WTC11 (cell line): Measurements from ENCODE around the gene LPP.

Experiments used
- AFF4 ChIP-seq: sonication (generic); formaldehyde crosslinking; IDR thresholded peaks from 2 replicates; pipeline ENCODE4 v1.8.1; 2023; ENCODE audit warnings: mild to moderate bottlenecking, missing genetic modification reagents, borderline replicate concordance
- CREB1 ChIP-seq: sonication (generic); formaldehyde crosslinking; IDR thresholded peaks from 2 replicates; pipeline ENCODE4 v1.8.0; 2023; ENCODE audit warnings: mild to moderate bottlenecking, missing genetic modification reagents
- FOXP4 ChIP-seq: sonication (generic); formaldehyde crosslinking; IDR thresholded peaks from 2 replicates; pipeline ENCODE4 v1.8.0; 2022; ENCODE audit warnings: mild to moderate bottlenecking, missing genetic modification reagents
- JUN ChIP-seq: sonication (generic); formaldehyde crosslinking; IDR thresholded peaks from 2 replicates; pipeline ENCODE4 v1.8.0; 2023; ENCODE audit warnings: mild to moderate bottlenecking, missing genetic modification reagents
- MYBL2 ChIP-seq: sonication (generic); formaldehyde crosslinking; IDR thresholded peaks from 2 replicates; pipeline ENCODE4 v1.8.1; 2023; ENCODE audit warnings: mild to moderate bottlenecking, moderate library complexity, missing genetic modification reagents
- TEAD1 ChIP-seq: sonication (generic); formaldehyde crosslinking; IDR thresholded peaks from 2 replicates; pipeline ENCODE4 v1.8.0; 2022; ENCODE audit warnings: mild to moderate bottlenecking, missing genetic modification reagents
- ZNF423 ChIP-seq: fragments of 250-450 bp; sonication (Bioruptor Pico); IDR thresholded peaks from 2 replicates; pipeline ENCODE4 v2.1.2; 2022; ENCODE audit warnings: mild to moderate bottlenecking, moderate library complexity
- TF ChIP-seq, protein P1 (sequence below): sonication (generic); formaldehyde crosslinking; IDR thresholded peaks from 2 replicates; pipeline ENCODE4 v1.8.1; 2023; ENCODE audit warnings: mild to moderate bottlenecking, missing genetic modification reagents, moderate library complexity
- TF ChIP-seq, protein P2 (sequence below): fragments of 200-600 bp; IDR thresholded peaks from 2 replicates; pipeline ENCODE4 v1.8.0; 2022; ENCODE audit warnings: antibody characterized with exemption
- TF ChIP-seq, protein P3 (sequence below): sonication (generic); formaldehyde crosslinking; IDR thresholded peaks from 2 replicates; pipeline ENCODE4 v1.8.1; 2022; ENCODE audit warnings: low read depth, missing genetic modification reagents, borderline replicate concordance
- TF ChIP-seq, protein P4 (sequence below): fragments of 250-450 bp; sonication (Bioruptor Pico); conservative IDR thresholded peaks from 2 replicates; pipeline ENCODE4 v1.9.0; 2021; ENCODE audit warnings: mild to moderate bottlenecking

- TF ChIP-seq FOXP4 = no peak
- TF ChIP-seq, protein P1, sequence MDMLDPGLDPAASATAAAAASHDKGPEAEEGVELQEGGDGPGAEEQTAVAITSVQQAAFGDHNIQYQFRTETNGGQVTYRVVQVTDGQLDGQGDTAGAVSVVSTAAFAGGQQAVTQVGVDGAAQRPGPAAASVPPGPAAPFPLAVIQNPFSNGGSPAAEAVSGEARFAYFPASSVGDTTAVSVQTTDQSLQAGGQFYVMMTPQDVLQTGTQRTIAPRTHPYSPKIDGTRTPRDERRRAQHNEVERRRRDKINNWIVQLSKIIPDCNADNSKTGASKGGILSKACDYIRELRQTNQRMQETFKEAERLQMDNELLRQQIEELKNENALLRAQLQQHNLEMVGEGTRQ (CRISPR knock-in tag) = no peak
- TF ChIP-seq MYBL2 = no peak
- TF ChIP-seq, protein P2, sequence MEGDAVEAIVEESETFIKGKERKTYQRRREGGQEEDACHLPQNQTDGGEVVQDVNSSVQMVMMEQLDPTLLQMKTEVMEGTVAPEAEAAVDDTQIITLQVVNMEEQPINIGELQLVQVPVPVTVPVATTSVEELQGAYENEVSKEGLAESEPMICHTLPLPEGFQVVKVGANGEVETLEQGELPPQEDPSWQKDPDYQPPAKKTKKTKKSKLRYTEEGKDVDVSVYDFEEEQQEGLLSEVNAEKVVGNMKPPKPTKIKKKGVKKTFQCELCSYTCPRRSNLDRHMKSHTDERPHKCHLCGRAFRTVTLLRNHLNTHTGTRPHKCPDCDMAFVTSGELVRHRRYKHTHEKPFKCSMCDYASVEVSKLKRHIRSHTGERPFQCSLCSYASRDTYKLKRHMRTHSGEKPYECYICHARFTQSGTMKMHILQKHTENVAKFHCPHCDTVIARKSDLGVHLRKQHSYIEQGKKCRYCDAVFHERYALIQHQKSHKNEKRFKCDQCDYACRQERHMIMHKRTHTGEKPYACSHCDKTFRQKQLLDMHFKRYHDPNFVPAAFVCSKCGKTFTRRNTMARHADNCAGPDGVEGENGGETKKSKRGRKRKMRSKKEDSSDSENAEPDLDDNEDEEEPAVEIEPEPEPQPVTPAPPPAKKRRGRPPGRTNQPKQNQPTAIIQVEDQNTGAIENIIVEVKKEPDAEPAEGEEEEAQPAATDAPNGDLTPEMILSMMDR = no peak
- no peak for TF ChIP-seq CREB1
- no peak for TF ChIP-seq TEAD1 (CRISPR knock-in tag)
- no peak for TF ChIP-seq AFF4 (CRISPR knock-in tag)
- no peak for TF ChIP-seq JUN (CRISPR knock-in tag)
- TF ChIP-seq, protein P3, sequence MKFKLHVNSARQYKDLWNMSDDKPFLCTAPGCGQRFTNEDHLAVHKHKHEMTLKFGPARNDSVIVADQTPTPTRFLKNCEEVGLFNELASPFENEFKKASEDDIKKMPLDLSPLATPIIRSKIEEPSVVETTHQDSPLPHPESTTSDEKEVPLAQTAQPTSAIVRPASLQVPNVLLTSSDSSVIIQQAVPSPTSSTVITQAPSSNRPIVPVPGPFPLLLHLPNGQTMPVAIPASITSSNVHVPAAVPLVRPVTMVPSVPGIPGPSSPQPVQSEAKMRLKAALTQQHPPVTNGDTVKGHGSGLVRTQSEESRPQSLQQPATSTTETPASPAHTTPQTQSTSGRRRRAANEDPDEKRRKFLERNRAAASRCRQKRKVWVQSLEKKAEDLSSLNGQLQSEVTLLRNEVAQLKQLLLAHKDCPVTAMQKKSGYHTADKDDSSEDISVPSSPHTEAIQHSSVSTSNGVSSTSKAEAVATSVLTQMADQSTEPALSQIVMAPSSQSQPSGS = no peak
- no peak for TF ChIP-seq ZNF423
- TF ChIP-seq, protein P4, sequence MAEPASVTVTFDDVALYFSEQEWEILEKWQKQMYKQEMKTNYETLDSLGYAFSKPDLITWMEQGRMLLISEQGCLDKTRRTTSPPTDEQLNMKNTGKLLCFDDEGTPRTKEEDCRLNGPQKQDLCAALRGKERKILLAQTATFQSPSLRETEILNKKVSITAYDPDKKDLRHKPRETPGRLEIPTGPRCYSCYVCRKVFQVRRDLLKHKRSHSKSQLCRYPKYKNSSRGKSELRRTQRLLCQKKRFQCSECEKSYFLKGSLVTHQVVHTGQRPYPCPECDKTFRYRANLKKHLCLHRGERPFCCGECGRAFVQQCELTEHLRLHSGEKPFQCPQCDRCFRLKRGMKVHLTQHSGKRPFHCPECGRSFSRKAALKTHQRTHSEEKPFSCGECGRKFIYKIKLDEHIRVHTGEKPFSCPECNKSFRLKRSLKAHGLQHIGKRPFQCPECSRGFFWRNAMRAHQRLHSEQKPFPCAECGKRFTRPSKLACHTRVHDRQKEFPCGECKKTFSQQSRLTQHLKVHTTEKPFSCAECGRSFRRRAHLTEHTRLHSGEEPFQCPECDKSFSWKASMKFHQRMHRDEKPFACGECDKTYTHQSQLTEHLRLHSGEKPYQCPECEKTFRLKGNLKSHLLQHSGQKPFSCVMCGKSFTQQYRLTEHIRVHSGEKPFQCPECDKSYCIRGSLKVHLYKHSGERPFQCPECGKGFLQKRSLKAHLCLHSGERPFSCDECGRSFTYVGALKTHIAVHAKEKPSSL (CRISPR knock-in tag) = no peak
Measured at GRCh38 chr3:188473591-188474288, 319.8 kb downstream of the LPP start.
